ENCODE data around the gene RFX5. TPM values are rescaled to one million over a fixed set of nuclear protein-coding genes. Genes with fewer than 3 reads are reported as not detected.

RFX5 gene
- total RNA-seq, 1 donor from 2014 or later: 61.3 TPM

GRCh38 chr1:151327223-151327902 lies 19.7 kb downstream of the RFX5 start, which contains the start of gene PI4KB:
Gene PI4KB, minus strand, starts transcription at chr1:151327416. Its CDS starts 10,935 bp downstream, at chr1:151316481.
- Mint-ChIP-seq H3K4me1 (ENCODE audit: low read depth, unreplicated experiment) (peaks cover 12% of the 10 kb centered on the region), H3K27ac (ENCODE audit: unreplicated experiment) (peak within 1 kb of the TSS; percentile 100), H3K36me3 (ENCODE audit: low read depth, unreplicated experiment) (peaks cover 6% of the 10 kb centered on the region), H3K4me3 (ENCODE audit: unreplicated experiment) (peak within 1 kb of the TSS; percentile 90), H3K9me3 (ENCODE audit: unreplicated experiment) (no peaks in the 10 kb centered on the region), H3K27me3 (ENCODE audit: low read depth, unreplicated experiment) (no peaks in the 10 kb centered on the region)
- FAIRE-seq (no peak), DNase-seq (ENCODE audit: low read depth) (peak; percentile 93)
- Histone ChIP-seq H3K9me3 (ENCODE audit: insufficient read depth, low read depth, low read length) (no peaks in the 10 kb centered on the region), H3K36me3 (ENCODE audit: insufficient read depth, low read length) (peaks cover 12% of the 10 kb centered on the region), H3K9ac (ENCODE audit: low read length) (peak within 1 kb of the TSS; percentile 93), H3K27ac (ENCODE audit: low read depth, low read length) (peak within 1 kb of the TSS; percentile 93), H3K79me2 (ENCODE audit: insufficient read depth, low read length) (peaks cover 49% of the 10 kb centered on the region), H3K4me2 (ENCODE audit: low read length) (peak within 1 kb of the TSS; percentile 99), H3K4me3 (ENCODE audit: insufficient read depth, low read depth, low read length) (peak within 1 kb of the TSS; percentile 92), H4K20me1 (ENCODE audit: insufficient read depth, low read length) (peaks cover 34% of the 10 kb centered on the region), H3K27me3 (ENCODE audit: insufficient read depth, low read length) (no peaks in the 10 kb centered on the region), H3K4me1 (ENCODE audit: insufficient read depth, low read length) (peaks cover 29% of the 10 kb centered on the region), H2AFZ (ENCODE audit: low read depth, low read length) (peak within 1 kb of the TSS; percentile 87)
- TF ChIP-seq EZH2 (IDR thresholded peaks at IDR 0.05; ENCODE audit: insufficient read depth, low read length) (no peak), CTCF (IDR thresholded peaks at IDR 0.05; ENCODE audit: insufficient read depth, low read depth, low read length) (no peak)

GRCh38 chr1:151326619-151327222 lies 20.3 kb downstream of the RFX5 start:
- H3K4me3 ChIP-seq (ENCODE audit: insufficient read depth, low read depth, low read length): peak overlapping the region; percentile 92
- Mint-ChIP-seq H3K27me3 (ENCODE audit: low read depth, unreplicated experiment) (no peaks in the 10 kb centered on the region), H3K4me3 (ENCODE audit: unreplicated experiment) (peak overlapping the region; percentile 90), H3K4me1 (ENCODE audit: low read depth, unreplicated experiment) (peaks cover 12% of the 10 kb centered on the region), H3K9me3 (ENCODE audit: unreplicated experiment) (no peaks in the 10 kb centered on the region), H3K27ac (ENCODE audit: unreplicated experiment) (peak overlapping the region; percentile 88), H3K36me3 (ENCODE audit: low read depth, unreplicated experiment) (peaks cover 11% of the 10 kb centered on the region)
- peaks cover 40% of the 10 kb centered on the region for H4K20me1 ChIP-seq (ENCODE audit: insufficient read depth, low read length)
- FAIRE-seq: no peak
- peak overlapping the region; percentile 93 for H3K9ac ChIP-seq (ENCODE audit: low read length)
- peak overlapping the region; percentile 13 for H2AFZ ChIP-seq (ENCODE audit: low read depth, low read length)
- H3K36me3 ChIP-seq (ENCODE audit: insufficient read depth, low read length): peaks cover 19% of the 10 kb centered on the region
- no peaks in the 10 kb centered on the region for H3K9me3 ChIP-seq (ENCODE audit: insufficient read depth, low read depth, low read length)
- DNase-seq (ENCODE audit: low read depth): no peak
- H3K4me1 ChIP-seq (ENCODE audit: insufficient read depth, low read length): peaks cover 29% of the 10 kb centered on the region
- peak overlapping the region; percentile 99 for H3K4me2 ChIP-seq (ENCODE audit: low read length)
- no peak for TF ChIP-seq EZH2 (IDR thresholded peaks at IDR 0.05; ENCODE audit: insufficient read depth, low read length)
- no peak for TF ChIP-seq CTCF (IDR thresholded peaks at IDR 0.05; ENCODE audit: insufficient read depth, low read depth, low read length)
- H3K27me3 ChIP-seq (ENCODE audit: insufficient read depth, low read length): no peaks in the 10 kb centered on the region
- H3K27ac ChIP-seq (ENCODE audit: low read depth, low read length): peak overlapping the region; percentile 93
- H3K79me2 ChIP-seq (ENCODE audit: insufficient read depth, low read length): peaks cover 55% of the 10 kb centered on the region
